Measurements from ENCODE around the gene PLA2G5.

DNA sequence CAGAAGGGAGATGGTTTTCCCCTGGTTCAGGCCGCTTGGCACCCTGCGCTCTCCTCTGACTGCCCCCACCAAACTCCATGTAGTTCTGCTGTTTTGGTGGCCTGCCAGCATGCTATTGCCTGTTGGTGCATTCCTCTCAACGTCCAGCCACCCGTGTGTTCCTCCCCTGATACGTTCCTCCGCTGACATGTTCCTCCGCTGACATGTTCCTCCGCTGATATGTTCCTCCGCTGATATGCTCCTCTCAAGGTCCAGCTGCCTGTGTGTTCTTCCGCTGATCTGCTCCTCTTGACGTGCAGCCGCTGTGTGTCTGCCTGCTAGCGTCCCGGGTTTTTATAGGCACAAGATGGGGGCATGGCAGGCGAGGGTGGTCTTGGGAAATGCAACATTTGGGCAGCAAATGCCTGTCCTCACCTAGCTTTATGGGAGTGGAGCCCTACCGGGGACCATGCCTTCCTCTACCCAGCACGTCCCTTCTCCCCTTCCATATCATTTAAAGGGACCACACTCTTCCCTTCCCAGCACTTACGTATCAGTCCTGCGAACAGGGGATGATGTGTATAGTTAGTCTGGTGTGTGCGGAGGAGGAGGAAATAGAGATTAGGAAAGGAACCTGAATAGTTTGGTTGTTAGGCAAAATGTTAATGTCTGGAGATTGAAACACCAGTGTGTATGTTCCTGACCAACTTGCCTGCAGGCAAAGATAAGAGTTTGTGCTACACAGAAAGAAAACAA lies 40.6 kb upstream of the PLA2G5 start:
- TF ChIP-seq, protein P1, sequence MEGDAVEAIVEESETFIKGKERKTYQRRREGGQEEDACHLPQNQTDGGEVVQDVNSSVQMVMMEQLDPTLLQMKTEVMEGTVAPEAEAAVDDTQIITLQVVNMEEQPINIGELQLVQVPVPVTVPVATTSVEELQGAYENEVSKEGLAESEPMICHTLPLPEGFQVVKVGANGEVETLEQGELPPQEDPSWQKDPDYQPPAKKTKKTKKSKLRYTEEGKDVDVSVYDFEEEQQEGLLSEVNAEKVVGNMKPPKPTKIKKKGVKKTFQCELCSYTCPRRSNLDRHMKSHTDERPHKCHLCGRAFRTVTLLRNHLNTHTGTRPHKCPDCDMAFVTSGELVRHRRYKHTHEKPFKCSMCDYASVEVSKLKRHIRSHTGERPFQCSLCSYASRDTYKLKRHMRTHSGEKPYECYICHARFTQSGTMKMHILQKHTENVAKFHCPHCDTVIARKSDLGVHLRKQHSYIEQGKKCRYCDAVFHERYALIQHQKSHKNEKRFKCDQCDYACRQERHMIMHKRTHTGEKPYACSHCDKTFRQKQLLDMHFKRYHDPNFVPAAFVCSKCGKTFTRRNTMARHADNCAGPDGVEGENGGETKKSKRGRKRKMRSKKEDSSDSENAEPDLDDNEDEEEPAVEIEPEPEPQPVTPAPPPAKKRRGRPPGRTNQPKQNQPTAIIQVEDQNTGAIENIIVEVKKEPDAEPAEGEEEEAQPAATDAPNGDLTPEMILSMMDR (conservative IDR thresholded peaks at IDR 0.05; ENCODE audit: low read depth, low read length): no peak
- no peak for TF ChIP-seq EZH2phosphoT487 (IDR thresholded peaks at IDR 0.05; ENCODE audit: borderline replicate concordance, low read length)
- TF ChIP-seq EZH2 (IDR thresholded peaks at IDR 0.05; ENCODE audit: low read length, unreplicated experiment): no peak
